DMS153 treated with DMSO at 0.1 percent for 48 hours (cell line): ENCODE results near the gene GXYLT1.
A peak's percentile ranks its signal among the peaks of the same experiment; 100 is the strongest.
"Not testable (repeated sequence)": the region's sequence is repeated elsewhere in the genome, so short reads cannot be mapped to it uniquely, and the experiment has no call there.

ENCODE experiments used
- DNase-seq: peaks from one replicate; lab custom pipeline; 2025; ENCODE audit not compliant: unreplicated experiment; lab: John Stamatoyannopoulos, UW

The GXYLT1 gene

GRCh38 chr12:42145552-42146215, 1.0 kb upstream of the GXYLT1 start:
- DNase-seq: no peak

- DNase-seq: no peak
Measured at GRCh38 chr12:42145197-42145549, 499 bp upstream of the GXYLT1 start.

- DNase-seq: no peak
Measured at GRCh38 chr12:42144158-42144407, 591 bp downstream of the GXYLT1 start.

- DNase-seq: no peak
Measured at GRCh38 chr12:42143452-42144157, 1.1 kb downstream of the GXYLT1 start.

GRCh38 chr12:42141981-42142606, 2.6 kb downstream of the GXYLT1 start:
- DNase-seq: no peak

- no peak for DNase-seq
Measured at GRCh38 chr12:42140901-42141300, 3.8 kb downstream of the GXYLT1 start.

- DNase-seq: no peak
Measured at GRCh38 chr12:42135259-42135814, 9.3 kb downstream of the GXYLT1 start.

GRCh38 chr12:42130672-42131402, 13.8 kb downstream of the GXYLT1 start:
- DNase-seq: no peak

GRCh38 chr12:42129595-42130204, 15.0 kb downstream of the GXYLT1 start:
- DNase-seq: peak; percentile 46

GRCh38 chr12:42128888-42129287, 15.8 kb downstream of the GXYLT1 start:
- DNase-seq: no peak

GRCh38 chr12:42128327-42128726, 16.3 kb downstream of the GXYLT1 start:
- DNase-seq: no peak

GRCh38 chr12:42126963-42127362, 17.7 kb downstream of the GXYLT1 start:
- no peak for DNase-seq

GRCh38 chr12:42125388-42125767, 19.3 kb downstream of the GXYLT1 start:
- no peak for DNase-seq

GRCh38 chr12:42124764-42125387, 19.8 kb downstream of the GXYLT1 start:
- DNase-seq: no peak

- no peak for DNase-seq
Measured at GRCh38 chr12:42119085-42119633, 25.5 kb downstream of the GXYLT1 start.

GRCh38 chr12:42118136-42118879, 26.4 kb downstream of the GXYLT1 start:
- DNase-seq: no peak

GRCh38 chr12:42109031-42109430, 35.6 kb downstream of the GXYLT1 start:
- DNase-seq: no peak

GRCh38 chr12:42106791-42107190, 37.9 kb downstream of the GXYLT1 start:
- not testable (repeated sequence) for DNase-seq

- DNase-seq: no peak
Measured at GRCh38 chr12:42104784-42105183, 39.9 kb downstream of the GXYLT1 start.

GRCh38 chr12:42104087-42104486, 40.6 kb downstream of the GXYLT1 start:
- DNase-seq: no peak
